ENCODE measurements around the gene COL26A1. TPM values are rescaled to one million over a fixed set of nuclear protein-coding genes. Genes with fewer than 3 reads are reported as not detected.

The COL26A1 gene
- total RNA-seq, 1 donor: not detected

- TF ChIP-seq CTCF (IDR thresholded peaks at IDR 0.05; ENCODE audit: insufficient read depth, low read length): no peak
- DNase-seq (ENCODE audit: low read depth): no peak
- no peak overlapping the region for H3K4me3 ChIP-seq (ENCODE audit: low read depth, low read length)
Observed at GRCh38 chr7:101590663-101591435, 228.2 kb downstream of the COL26A1 start.

- H3K4me3 ChIP-seq (ENCODE audit: low read depth, low read length): no peak overlapping the region
- TF ChIP-seq CTCF (IDR thresholded peaks at IDR 0.05; ENCODE audit: insufficient read depth, low read length): no peak
- no peak for DNase-seq (ENCODE audit: low read depth)
Observed at GRCh38 chr7:101591504-101591903, 228.8 kb downstream of the COL26A1 start.

GRCh38 chr7:101593556-101593955 is 230.9 kb downstream of the COL26A1 start:
- DNase-seq (ENCODE audit: low read depth): no peak
- no peak for TF ChIP-seq CTCF (IDR thresholded peaks at IDR 0.05; ENCODE audit: insufficient read depth, low read length)
- no peak overlapping the region for H3K4me3 ChIP-seq (ENCODE audit: low read depth, low read length)

- H3K4me3 ChIP-seq (ENCODE audit: low read depth, low read length): no peak overlapping the region
- no peak for TF ChIP-seq CTCF (IDR thresholded peaks at IDR 0.05; ENCODE audit: insufficient read depth, low read length)
- DNase-seq (ENCODE audit: low read depth): no peak
Observed at GRCh38 chr7:101594790-101595189, 232.1 kb downstream of the COL26A1 start.

- TF ChIP-seq CTCF (IDR thresholded peaks at IDR 0.05; ENCODE audit: insufficient read depth, low read length): no peak
- no peak overlapping the region for H3K4me3 ChIP-seq (ENCODE audit: low read depth, low read length)
- DNase-seq (ENCODE audit: low read depth): no peak
Observed at GRCh38 chr7:101595246-101595645, 232.6 kb downstream of the COL26A1 start.

GRCh38 chr7:101595766-101596537 is 233.3 kb downstream of the COL26A1 start:
- no peak for TF ChIP-seq CTCF (IDR thresholded peaks at IDR 0.05; ENCODE audit: insufficient read depth, low read length)
- no peak for DNase-seq (ENCODE audit: low read depth)
- no peak overlapping the region for H3K4me3 ChIP-seq (ENCODE audit: low read depth, low read length)
